Smooth muscle cell (in vitro differentiated cells): ENCODE results near the gene SSR2. TPM values are rescaled to one million over a fixed set of nuclear protein-coding genes. Genes with fewer than 3 reads are reported as not detected.

Experiments
- DNase-seq: peaks from one replicate; lab custom pipeline; 2025; ENCODE audit not compliant: unreplicated experiment; lab: John Stamatoyannopoulos, UW
- H2AFZ ChIP-seq: fragments of 200-600 bp; sonication (generic); 2 replicates; pipeline ENCODE4 v1.6.0; 2016; ENCODE audit warnings: antibody characterized with exemption, low read depth, mild to moderate bottlenecking
- H3F3A ChIP-seq: fragments of 200-600 bp; sonication (generic); 2 replicates; pipeline ENCODE4 v1.6.0; 2017; ENCODE audit warnings: antibody characterized with exemption, low read depth
- H3K27ac ChIP-seq: fragments of 200-600 bp; sonication (generic); 2 replicates; pipeline ENCODE4 v1.5.1; 2016; ENCODE audit warnings: low read depth, mild to moderate bottlenecking
- H3K27me3 ChIP-seq: fragments of 200-600 bp; sonication (generic); 2 replicates; pipeline ENCODE4 v1.6.1; 2016; ENCODE audit warnings: low read depth, mild to moderate bottlenecking
- H3K36me3 ChIP-seq: fragments of 200-600 bp; sonication (generic); 2 replicates; pipeline ENCODE4 v1.5.1; 2016; ENCODE audit warnings: low read depth
- H3K4me1 ChIP-seq: fragments of 200-600 bp; sonication (generic); 2 replicates; pipeline ENCODE4 v1.5.1; 2016; ENCODE audit warnings: low read depth
- H3K4me2 ChIP-seq: fragments of 200-600 bp; sonication (generic); 2 replicates; pipeline ENCODE4 v1.6.0; 2016; ENCODE audit warnings: mild to moderate bottlenecking
- H3K4me3 ChIP-seq: fragments of 200-600 bp; sonication (generic); 2 replicates; pipeline ENCODE4 v1.5.1; 2016; ENCODE audit warnings: mild to moderate bottlenecking
- H3K79me2 ChIP-seq: fragments of 200-600 bp; sonication (generic); 2 replicates; pipeline ENCODE4 v1.6.0; 2016; ENCODE audit warnings: low read depth, mild to moderate bottlenecking
- H3K9ac ChIP-seq: fragments of 200-600 bp; sonication (generic); 2 replicates; pipeline ENCODE4 v1.6.0; 2016; ENCODE audit warnings: low read depth
- H3K9me3 ChIP-seq: fragments of 200-600 bp; sonication (generic); replicated peaks from 2 replicates; pipeline ENCODE4 v1.5.1; 2016; ENCODE audit warnings: low read depth
- H4K20me1 ChIP-seq: fragments of 200-600 bp; sonication (generic); 2 replicates; pipeline ENCODE4 v1.6.0; 2016; ENCODE audit warnings: low read depth
- WGBS: methylation state at CpG from one replicate; pipeline ENCODE4 v1.1.7; 2016; ENCODE audit warnings: low lambda C conversion rate; 5-methylcytosine and 5-hydroxymethylcytosine counted together
- polyA plus RNA-seq: library from polyadenylated mRNA; unstranded; fragments of >200 nt; fragmentation: Nextera tagmentation; extraction: Ambion mirVana; gene quantifications from 2 replicates; pipeline ENCODE4 v1.2.1, GENCODE V29; 2016
- total RNA-seq: library from RNA; depleted of rRNA; stranded (reverse); fragments of >200 nt; gene quantifications from 2 replicates; pipeline ENCODE4 v1.2.3, GENCODE V29; 2014
- TF ChIP-seq, protein P1 (sequence below): fragments of 200-600 bp; sonication (generic); IDR thresholded peaks from 2 replicates; pipeline ENCODE4 v1.5.1; 2017; ENCODE audit warnings: borderline replicate concordance, mild to moderate bottlenecking, antibody characterized with exemption; ENCODE audit not compliant: insufficient read depth, poor library complexity, severe bottlenecking

Gene SSR2
- total and polyA plus RNA-seq, 2 experiments from 2014 or later: 447 to 457 TPM

DNA sequence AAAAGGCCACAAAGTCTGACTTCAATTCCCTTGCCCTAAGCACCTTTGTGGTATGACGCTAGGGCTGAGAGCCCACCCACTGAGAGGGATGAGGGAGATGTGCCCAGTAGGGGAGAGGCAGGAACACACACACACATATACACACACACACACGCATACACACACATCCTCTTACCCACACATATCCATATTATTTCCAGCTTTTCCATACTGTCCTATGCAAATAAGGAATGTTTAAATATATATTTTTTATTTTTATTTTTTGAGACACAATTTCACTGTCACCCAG is 43.2 kb upstream of the SSR2 start:
- TF ChIP-seq, protein P1, sequence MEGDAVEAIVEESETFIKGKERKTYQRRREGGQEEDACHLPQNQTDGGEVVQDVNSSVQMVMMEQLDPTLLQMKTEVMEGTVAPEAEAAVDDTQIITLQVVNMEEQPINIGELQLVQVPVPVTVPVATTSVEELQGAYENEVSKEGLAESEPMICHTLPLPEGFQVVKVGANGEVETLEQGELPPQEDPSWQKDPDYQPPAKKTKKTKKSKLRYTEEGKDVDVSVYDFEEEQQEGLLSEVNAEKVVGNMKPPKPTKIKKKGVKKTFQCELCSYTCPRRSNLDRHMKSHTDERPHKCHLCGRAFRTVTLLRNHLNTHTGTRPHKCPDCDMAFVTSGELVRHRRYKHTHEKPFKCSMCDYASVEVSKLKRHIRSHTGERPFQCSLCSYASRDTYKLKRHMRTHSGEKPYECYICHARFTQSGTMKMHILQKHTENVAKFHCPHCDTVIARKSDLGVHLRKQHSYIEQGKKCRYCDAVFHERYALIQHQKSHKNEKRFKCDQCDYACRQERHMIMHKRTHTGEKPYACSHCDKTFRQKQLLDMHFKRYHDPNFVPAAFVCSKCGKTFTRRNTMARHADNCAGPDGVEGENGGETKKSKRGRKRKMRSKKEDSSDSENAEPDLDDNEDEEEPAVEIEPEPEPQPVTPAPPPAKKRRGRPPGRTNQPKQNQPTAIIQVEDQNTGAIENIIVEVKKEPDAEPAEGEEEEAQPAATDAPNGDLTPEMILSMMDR: no peak
- Histone ChIP-seq H4K20me1 (no peaks in the 10 kb centered on the region), H3K79me2 (no peaks in the 10 kb centered on the region), H3K4me1 (peaks cover 18% of the 10 kb centered on the region), H3K4me3 (no peak overlapping the region), H3K9me3 (no peaks in the 10 kb centered on the region), H3K36me3 (no peaks in the 10 kb centered on the region), H3K9ac (no peak overlapping the region), H3F3A (no peaks in the 10 kb centered on the region), H3K27me3 (no peaks in the 10 kb centered on the region), H2AFZ (no peak overlapping the region), H3K4me2 (no peak overlapping the region), H3K27ac (no peak overlapping the region)
- 59% methylated on average over 2 of the region's 2 CpGs for WGBS
- no peak for DNase-seq

DNA sequence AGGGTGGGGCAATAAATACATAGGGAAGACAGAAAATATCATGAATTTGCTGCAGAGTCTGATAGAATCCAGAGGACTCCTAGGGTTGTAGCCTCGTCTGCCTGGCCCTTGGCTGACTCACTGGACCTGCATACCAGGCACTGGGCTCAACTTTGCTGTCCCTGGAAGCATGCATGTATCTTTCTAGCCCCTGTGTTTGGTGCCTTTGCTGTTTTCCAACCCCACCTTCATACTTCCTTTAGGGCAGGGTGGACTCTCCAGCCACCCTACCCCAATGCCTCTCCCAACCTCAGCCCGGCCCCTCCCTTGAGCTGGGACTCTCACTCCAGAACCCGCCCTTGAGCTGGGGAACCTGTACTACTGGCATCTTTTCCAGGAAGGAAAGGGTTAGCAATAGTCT is 41.4 kb upstream of the SSR2 start:
- Histone ChIP-seq H4K20me1 (no peaks in the 10 kb centered on the region), H3K36me3 (no peaks in the 10 kb centered on the region), H3F3A (no peaks in the 10 kb centered on the region), H3K9ac (no peak overlapping the region), H3K4me2 (peak overlapping the region; percentile 73), H3K4me1 (peaks cover 18% of the 10 kb centered on the region), H3K27me3 (no peaks in the 10 kb centered on the region), H3K79me2 (no peaks in the 10 kb centered on the region), H3K27ac (peak overlapping the region; percentile 76), H3K9me3 (no peaks in the 10 kb centered on the region), H2AFZ (no peak overlapping the region), H3K4me3 (peak overlapping the region; percentile 58)
- 52% methylated on average over 3 of the region's 3 CpGs for WGBS
- TF ChIP-seq, protein P1: no peak
- DNase-seq: no peak

DNA sequence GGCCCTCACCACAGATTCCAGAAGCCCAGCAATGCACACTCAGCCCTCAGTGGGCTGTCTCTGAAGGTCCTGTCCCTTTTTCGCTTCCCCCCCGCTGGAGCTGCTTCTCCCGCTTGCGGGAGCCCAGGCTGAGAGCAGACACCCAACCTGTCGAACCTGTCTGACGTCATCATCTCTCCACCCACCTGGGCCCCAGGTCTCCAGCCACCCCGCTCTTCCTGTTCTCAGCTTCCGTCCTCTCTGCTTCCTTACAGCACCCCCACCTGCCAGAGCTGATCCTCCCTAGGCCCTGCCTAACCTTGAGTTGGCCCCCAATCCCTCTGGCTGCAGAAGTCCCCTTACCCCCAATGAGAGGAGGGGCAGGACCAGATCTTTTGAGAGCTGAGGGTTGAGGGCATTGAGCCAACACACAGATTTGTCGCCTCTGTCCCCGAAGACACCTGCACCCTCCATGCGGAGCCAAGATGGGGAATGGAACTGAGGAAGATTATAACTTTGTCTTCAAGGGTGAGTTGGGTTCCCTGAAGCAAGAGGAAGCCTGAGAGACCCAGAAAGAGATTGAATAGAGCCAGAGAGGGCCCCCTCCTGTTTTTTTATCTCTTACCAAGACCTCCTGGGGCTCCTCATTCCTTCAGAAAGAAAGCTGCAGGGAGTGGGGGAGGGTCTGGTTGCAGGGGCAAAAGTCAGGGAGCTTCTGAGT is 40.3 kb upstream of the SSR2 start, which contains the start of gene RAB25:
TSS of gene RAB25 (plus strand) at position 224 of the 700 bp plus-strand sequence. CDS start at position 465, 241 bp downstream.
- TF ChIP-seq, protein P1: no peak
- H3K79me2 ChIP-seq: no peaks in the 10 kb centered on the region
- peak within 1 kb of the TSS; percentile 76 for H3K27ac ChIP-seq
- no peaks in the 10 kb centered on the region for H3K27me3 ChIP-seq
- no peaks in the 10 kb centered on the region for H3F3A ChIP-seq
- peak within 1 kb of the TSS; percentile 73 for H3K4me2 ChIP-seq
- no peaks in the 10 kb centered on the region for H3K9me3 ChIP-seq
- no peak for DNase-seq
- H3K9ac ChIP-seq: peak within 1 kb of the TSS; percentile 60
- no peaks in the 10 kb centered on the region for H4K20me1 ChIP-seq
- 31% methylated on average over 11 of the region's 11 CpGs for WGBS
- no peak within 1 kb of the TSS for H2AFZ ChIP-seq
- peak within 1 kb of the TSS; percentile 58 for H3K4me3 ChIP-seq
- H3K36me3 ChIP-seq: no peaks in the 10 kb centered on the region
- H3K4me1 ChIP-seq: peaks cover 18% of the 10 kb centered on the region

DNA sequence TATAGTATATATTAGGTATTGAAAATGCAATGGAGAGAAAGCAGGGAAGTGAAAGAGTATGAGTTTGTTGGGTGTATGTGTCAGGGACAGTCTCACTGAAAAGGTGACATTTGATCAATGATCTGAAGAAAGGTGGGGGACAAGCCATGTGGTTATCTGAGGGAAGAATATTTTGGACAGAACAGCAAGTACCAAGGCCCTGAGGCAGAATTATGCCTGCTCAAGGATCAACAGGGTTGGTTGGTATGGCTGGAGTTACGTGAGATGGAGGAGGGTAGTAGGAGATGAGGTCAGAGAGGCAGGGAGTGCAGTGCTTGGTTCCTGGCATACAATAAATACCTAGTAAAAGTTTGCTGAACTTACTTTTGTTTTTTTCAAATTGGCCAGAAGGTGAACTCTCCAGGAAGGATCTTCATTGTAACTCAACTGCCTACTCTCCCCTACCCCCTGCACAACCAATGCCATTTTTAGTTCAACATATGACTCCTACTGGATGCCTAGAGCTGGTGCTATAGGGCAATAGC is 35.6 kb upstream of the SSR2 start:
- peak overlapping the region; percentile 94 for H3K4me2 ChIP-seq
- peaks cover 15% of the 10 kb centered on the region for H3K4me1 ChIP-seq
- H3K9me3 ChIP-seq: no peaks in the 10 kb centered on the region
- no peak overlapping the region for H3K4me3 ChIP-seq
- H3K9ac ChIP-seq: no peak overlapping the region
- H2AFZ ChIP-seq: no peak overlapping the region
- TF ChIP-seq, protein P1: no peak
- H3K27ac ChIP-seq: no peak overlapping the region
- H3K79me2 ChIP-seq: peaks cover 29% of the 10 kb centered on the region
- no peaks in the 10 kb centered on the region for H3K36me3 ChIP-seq
- 93% methylated on average over 1 of the region's 1 CpG for WGBS
- no peaks in the 10 kb centered on the region for H3K27me3 ChIP-seq
- H4K20me1 ChIP-seq: peaks cover 6% of the 10 kb centered on the region
- DNase-seq: no peak
- H3F3A ChIP-seq: peaks cover 10% of the 10 kb centered on the region
